Measurements from ENCODE around the gene ACBD4. TPM values are rescaled to one million over a fixed set of nuclear protein-coding genes. Genes with fewer than 3 reads are reported as not detected.

The ACBD4 gene
- total RNA-seq, 2 donors from 2014 or later: 8.3 to 14.8 TPM

DNA sequence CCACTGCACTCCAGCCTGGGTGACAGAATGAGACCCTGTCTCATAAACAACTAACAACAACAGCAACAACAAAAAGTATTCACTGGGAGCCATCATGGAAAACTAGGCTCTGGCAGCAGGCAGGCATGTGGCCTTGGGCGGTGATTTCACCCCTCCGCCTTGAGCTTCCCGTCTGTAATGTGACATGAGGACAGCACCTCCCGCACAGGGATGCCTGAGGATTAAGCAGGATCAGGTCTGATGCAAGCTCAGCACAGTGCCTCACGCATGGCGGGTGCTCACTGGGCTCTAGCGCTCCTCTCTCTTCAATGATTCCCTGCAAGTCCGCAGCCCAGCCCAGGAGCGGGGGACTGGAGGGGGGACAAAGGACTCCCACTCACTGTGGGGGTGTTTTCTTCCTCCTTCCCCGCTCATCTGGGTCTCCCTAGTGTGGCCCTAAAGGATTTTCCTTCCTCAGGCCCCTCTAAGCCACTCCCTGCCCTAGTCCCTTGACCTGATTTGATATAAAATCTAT is 6.0 kb upstream of the ACBD4 start:
- H3K4me3 Mint-ChIP-seq: no peak overlapping the region
- no peak for ATAC-seq
- H3K4me1 Mint-ChIP-seq (ENCODE audit: low read depth in 2 of 2): peaks cover 4 to 8% of the 10 kb centered on the region in 2 donors

DNA sequence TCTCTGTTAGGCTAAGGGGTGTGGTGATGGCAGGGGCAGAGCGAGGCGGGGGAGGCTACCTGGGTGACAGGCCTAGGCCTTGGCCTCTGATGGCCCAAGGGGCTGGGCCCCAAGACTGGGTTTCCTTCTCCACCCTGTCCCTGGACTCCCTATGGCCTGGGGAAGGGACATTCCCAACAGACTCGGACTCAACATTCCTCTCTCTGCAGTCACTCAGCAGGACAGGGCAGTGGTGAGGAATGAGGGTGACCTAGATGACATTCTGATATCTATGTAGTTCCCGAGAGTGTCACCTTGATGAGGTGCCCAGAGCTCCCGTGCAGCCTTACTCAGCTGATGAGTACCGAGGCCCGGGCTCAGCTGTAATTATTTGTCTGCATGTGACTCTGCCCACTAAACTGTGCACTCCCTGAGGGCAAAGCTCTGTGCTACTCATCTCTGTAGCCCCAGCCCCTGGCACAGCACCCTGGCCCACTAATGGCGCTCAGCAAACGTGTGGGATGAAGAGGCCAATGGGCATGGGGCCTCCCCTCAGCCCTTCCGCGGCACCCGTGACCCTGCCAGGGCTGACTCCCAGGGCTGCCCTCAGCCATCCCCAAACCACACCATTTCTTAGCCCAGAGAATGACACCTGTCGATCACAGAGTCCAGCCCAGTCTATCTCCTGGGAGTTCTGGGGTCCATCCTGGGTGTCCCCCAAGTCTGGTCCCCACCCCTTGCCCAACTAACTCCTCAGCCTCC is 5.4 kb upstream of the ACBD4 start:
- DNase-seq (ENCODE audit: low spot score) (no peak), ATAC-seq (no peak)
- H3K9me3 Mint-ChIP-seq: no peaks in the 10 kb centered on the region
- no peaks in the 10 kb centered on the region for H3K36me3 Mint-ChIP-seq
- H3K27ac Mint-ChIP-seq: peak overlapping the region in 1 of 2 donors; percentile 28
- peaks cover 0 to 8% of the 10 kb centered on the region in 2 donors for H3K27me3 Mint-ChIP-seq
- H3K4me3 Mint-ChIP-seq: no peak overlapping the region
- peaks cover 7 to 8% of the 10 kb centered on the region in 2 donors for H3K4me1 Mint-ChIP-seq (ENCODE audit: low read depth in 2 of 2)

More for the DNA sequence above, 6.0 kb upstream of the ACBD4 start:
- H3K9me3 Mint-ChIP-seq: no peaks in the 10 kb centered on the region
- DNase-seq (ENCODE audit: low spot score): no peak
- H3K27ac Mint-ChIP-seq: no peak overlapping the region
- H3K36me3 Mint-ChIP-seq: no peaks in the 10 kb centered on the region
- peaks cover 0 to 8% of the 10 kb centered on the region in 2 donors for H3K27me3 Mint-ChIP-seq

DNA sequence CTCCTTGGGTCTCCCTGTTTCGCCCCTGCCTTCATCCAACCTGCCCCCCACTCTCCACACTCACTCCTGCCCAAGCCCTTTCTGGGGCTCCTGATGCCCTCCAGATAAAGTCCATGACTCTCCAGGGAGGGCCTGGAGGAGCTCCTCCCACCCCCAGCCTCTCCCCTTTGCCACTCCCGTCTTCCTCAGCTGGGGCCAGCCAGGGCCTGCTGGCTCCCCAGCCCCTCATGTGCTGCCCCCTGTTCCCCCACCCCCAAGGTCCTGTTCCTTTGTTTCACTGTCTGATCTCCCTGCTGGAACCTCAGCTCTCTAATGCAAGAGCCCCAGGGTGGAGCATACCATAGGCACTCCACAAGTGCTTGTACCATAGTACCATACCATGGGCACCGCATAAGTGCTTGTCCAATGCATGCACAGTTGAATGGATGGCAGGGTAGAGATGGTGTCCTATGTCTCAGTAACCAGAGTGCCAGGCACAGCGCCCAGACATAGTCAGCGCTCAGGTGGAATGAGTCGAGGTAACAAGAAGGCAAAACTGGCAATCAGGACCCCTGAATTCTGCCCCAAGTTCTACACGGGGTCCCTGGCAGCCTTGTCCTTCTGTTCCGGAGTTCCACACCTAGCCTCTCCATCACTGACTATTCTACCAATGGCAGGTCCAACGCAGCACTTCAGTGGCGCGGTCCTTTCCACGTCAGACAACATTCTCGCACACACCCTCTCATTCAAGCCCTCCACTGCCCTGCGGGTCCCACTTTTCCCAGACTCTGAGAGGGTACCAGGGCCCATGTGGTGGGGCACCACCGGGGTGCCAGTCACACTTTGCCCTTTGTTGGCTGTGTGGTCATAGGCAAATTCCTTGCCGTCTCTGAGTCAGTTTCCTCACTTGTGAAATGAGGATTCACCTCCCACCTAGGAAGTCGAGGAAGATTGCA is 4.5 kb upstream of the ACBD4 start:
- Mint-ChIP-seq H3K4me3 (peak overlapping the region; percentile 43), H3K9me3 (no peaks in the 10 kb centered on the region), H3K27ac (peak overlapping the region in 1 of 2 donors; percentile 28), H3K36me3 (no peaks in the 10 kb centered on the region), H3K4me1 (ENCODE audit: low read depth in 2 of 2) (peaks cover 10 to 12% of the 10 kb centered on the region in 2 donors), H3K27me3 (peaks cover 0 to 8% of the 10 kb centered on the region in 2 donors)
- no peak for ATAC-seq
- no peak for DNase-seq (ENCODE audit: low spot score)

DNA sequence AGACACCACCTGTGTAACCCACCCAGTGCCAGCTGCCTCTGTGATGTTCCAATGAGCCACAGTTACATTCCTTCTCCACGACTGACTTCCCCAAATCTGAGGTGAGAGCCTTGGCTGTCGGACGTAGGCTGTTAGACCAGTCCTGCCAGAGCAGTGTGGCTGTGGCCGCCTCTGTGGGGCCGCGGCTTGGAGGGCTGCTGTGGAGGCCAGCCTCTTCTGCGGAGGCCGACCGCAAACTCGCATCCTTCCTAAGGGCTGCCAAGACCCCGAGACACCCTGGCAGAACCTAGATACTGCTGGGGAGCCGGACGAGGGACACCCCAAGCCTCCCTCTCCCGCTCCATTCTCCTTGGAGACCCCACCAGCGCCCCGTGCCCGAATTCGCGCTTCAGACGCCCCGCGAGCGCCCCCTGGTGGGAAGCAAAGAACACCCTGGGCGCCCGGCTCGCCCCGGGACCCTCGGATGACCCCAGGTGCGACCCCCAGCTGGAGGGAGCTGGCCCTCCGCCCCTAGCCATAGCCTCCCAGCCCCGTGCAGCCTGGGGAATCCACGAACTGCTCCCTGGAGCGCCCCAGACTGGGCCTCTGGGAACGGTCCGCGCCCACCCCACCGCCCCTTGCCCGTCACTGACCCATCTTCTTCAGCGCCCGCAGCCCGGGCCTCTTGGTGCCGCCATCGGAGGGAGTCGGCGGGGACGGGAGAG is 3.7 kb upstream of the ACBD4 start:
- Mint-ChIP-seq H3K36me3 (no peaks in the 10 kb centered on the region), H3K4me3 (peak overlapping the region; percentile 43), H3K4me1 (ENCODE audit: low read depth in 2 of 2) (peaks cover 12 to 19% of the 10 kb centered on the region in 2 donors), H3K27ac (peak overlapping the region in 1 of 2 donors; percentile 28), H3K9me3 (no peaks in the 10 kb centered on the region), H3K27me3 (peaks cover 0 to 8% of the 10 kb centered on the region in 2 donors)
- DNase-seq (ENCODE audit: low spot score): no peak
- no peak for ATAC-seq

DNA sequence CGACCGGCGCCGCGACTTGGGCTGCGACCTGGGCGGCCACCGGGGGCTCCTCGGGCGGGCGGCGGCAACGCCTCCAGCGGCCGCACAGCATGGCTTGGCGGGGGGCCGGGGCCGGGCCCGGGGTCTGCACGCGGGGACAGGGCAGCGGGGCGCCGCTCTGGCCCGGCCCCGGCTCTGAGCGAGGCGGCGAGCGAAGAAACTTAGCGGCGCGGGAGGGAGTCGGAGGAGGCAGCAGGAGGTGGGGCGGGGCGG is 3.2 kb upstream of the ACBD4 start, which contains the start of gene PLCD3:
Gene PLCD3 (minus strand): TSS at position 196 of the 252 bp plus-strand sequence. CDS start 105 bp downstream, at position 91.
- Mint-ChIP-seq H3K4me1 (ENCODE audit: low read depth in 2 of 2) (peaks cover 12 to 19% of the 10 kb centered on the region in 2 donors), H3K9me3 (no peaks in the 10 kb centered on the region), H3K4me3 (peak within 1 kb of the TSS; percentile 86), H3K27ac (peak within 1 kb of the TSS; percentile 28 to 51), H3K27me3 (peaks cover 0 to 8% of the 10 kb centered on the region in 2 donors), H3K36me3 (no peaks in the 10 kb centered on the region)
- ATAC-seq (no peak), DNase-seq (ENCODE audit: low spot score) (no peak)

DNA sequence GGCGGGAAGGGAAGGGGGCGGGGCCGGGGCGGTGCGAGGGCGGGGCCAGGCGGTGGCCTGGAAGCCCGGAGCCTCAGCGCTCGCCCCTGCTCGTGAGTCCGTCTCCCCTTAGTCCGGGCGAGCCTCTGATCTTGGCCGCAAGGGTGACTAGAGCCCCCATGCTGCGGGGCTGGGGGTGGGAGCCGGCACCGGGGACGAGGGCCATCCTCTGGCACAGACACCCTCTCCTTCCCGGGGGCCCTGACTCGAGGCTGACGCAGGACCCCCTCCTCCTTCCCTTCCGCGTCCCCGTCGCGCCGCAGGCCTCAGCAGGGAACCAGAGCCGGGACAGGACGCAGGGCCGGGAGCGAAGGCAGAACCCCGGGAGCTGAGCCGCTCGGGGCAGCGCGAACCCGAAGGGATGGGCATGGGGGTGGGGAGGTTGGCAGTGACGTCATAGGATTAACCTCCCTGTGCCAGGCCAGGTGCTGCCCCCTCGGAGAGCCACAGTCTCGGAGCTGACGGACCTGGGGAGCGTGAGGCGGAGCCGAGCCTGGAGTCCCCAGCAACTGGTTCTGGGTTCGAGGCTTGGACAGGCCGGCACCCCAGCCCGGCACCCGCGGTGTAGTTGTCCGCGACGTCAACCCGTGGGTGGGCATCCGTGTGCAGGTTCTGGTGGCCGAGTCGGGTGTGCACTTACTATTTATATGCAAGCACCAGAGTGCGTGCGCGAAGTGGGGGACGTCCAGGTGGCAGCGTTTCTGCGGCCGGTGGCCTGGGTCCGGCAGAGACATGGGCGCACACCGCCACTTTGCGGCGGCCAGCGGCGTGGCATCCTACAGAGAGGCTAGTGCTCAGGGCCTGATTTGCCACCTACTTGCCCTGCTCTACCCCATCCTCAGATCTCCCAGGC is 2.7 kb upstream of the ACBD4 start:
- peaks cover 0 to 8% of the 10 kb centered on the region in 2 donors for H3K27me3 Mint-ChIP-seq
- H3K36me3 Mint-ChIP-seq: no peaks in the 10 kb centered on the region
- H3K4me1 Mint-ChIP-seq (ENCODE audit: low read depth in 2 of 2): peaks cover 12 to 19% of the 10 kb centered on the region in 2 donors
- H3K4me3 Mint-ChIP-seq: peak overlapping the region; percentile 86
- peak; percentile 62 to 73 for ATAC-seq
- H3K9me3 Mint-ChIP-seq: no peaks in the 10 kb centered on the region
- DNase-seq (ENCODE audit: low spot score): peak; percentile 75
- peak overlapping the region in 1 of 2 donors; percentile 51 for H3K27ac Mint-ChIP-seq

DNA sequence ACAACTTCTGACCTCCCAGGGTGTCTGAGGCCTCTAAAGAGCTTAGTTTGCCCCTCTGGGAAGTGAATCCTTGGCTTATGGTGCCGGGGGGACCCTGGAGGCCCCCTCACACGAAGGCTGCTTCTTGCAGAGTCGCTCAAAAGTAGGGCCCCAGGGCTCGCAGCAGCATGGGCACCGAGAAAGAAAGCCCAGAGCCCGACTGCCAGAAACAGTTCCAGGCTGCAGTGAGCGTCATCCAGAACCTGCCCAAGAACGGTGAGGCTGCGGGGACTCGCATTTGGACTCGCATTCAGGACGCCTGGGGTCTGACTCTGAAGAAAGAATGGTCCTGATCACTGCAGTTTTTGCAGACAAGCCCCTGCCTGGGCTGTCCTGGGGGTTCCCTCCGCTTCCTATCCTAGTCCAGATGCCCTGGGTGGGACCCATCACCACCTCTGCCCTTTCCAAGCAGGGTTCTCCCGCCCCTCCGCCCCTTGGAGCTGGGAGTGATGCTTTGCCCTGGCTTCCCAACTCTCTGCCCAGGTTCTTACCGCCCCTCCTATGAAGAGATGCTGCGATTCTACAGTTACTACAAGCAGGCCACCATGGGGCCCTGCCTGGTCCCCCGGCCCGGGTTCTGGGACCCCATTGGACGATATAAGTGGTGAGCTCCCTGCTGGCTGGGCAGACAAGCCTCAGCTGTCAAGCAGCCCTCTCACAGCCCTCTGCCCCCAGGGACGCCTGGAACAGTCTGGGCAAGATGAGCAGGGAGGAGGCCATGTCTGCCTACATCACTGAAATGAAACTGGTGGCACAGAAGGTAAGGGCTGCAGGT is 698 bp downstream of the ACBD4 start:
- ATAC-seq (no peak), DNase-seq (ENCODE audit: low spot score) (no peak)
- no peaks in the 10 kb centered on the region for H3K9me3 Mint-ChIP-seq
- peaks cover 12 to 23% of the 10 kb centered on the region in 2 donors for H3K4me1 Mint-ChIP-seq (ENCODE audit: low read depth in 2 of 2)
- peaks cover 0 to 2% of the 10 kb centered on the region in 2 donors for H3K27me3 Mint-ChIP-seq
- H3K36me3 Mint-ChIP-seq: no peaks in the 10 kb centered on the region
- H3K27ac Mint-ChIP-seq: peak overlapping the region; percentile 30 to 78
- H3K4me3 Mint-ChIP-seq: peak overlapping the region; percentile 86

DNA sequence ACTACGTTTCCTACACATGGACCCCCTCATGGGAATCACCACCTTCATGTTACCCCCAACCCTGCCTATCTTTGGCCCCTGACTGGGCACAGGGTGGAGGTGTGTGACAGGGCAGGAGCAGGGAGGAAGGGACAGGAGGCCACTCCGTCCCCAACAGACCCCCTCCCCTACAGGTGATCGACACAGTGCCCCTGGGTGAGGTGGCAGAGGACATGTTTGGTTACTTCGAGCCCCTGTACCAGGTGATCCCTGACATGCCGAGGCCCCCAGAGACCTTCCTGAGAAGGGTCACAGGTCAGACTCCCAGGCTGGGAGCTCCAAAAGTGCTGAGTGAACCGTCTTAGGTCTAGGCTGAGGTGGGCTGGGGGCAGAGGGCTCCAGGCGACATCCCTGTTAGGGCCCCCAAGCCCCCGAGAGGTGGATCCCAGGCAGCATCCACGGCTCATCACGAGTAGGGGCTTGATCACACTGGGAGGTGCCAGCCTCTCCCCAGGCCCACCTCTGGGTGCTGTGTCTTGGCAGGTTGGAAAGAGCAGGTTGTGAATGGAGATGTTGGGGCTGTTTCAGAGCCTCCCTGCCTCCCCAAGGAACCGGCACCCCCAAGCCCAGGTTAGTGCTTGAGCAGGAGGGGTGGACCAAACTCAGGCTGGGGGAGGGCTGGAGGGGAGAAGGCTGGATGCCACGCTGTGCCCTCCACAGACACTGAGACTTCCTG is 1.5 kb downstream of the ACBD4 start:
- Mint-ChIP-seq H3K27ac (no peak overlapping the region), H3K4me3 (no peak overlapping the region), H3K9me3 (no peaks in the 10 kb centered on the region), H3K36me3 (no peaks in the 10 kb centered on the region), H3K27me3 (no peaks in the 10 kb centered on the region), H3K4me1 (ENCODE audit: low read depth in 2 of 2) (peaks cover 12 to 26% of the 10 kb centered on the region in 2 donors)
- DNase-seq (ENCODE audit: low spot score): no peak
- no peak for ATAC-seq

DNA sequence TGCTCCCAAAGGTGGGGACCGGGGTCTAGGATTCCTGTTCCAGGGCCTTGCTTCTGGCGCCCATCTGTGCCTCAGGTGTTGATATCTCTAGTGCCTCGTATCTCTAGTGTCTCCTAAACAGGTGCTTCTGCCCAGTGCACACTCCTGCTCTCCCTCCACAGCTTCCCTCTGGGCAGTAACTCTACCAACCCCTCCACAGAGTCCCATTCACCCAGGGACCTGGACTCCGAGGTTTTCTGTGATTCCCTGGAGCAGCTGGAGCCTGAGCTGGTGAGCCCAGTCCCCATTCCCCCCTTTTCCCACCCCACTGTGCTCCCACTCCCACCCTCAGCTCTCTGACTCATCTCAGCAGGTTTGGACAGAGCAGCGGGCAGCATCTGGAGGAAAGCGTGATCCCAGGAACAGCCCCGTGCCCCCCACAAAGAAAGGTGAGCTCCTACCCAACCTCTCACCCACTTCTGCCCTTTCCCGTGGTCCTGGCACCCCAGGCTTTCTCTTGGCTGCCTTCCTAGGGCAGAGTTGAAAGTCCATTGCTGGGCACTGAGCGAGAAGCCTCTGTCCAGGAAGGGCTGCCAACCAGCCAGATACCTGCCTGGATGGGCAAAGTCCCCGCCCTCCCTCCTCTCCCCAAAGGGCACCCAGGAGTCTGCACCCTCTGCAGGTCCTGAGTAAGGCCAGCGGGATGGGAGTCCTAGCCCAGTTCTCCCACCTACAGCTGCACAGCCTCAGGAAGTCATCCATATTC is 2.2 kb downstream of the ACBD4 start:
- DNase-seq (ENCODE audit: low spot score) (no peak), ATAC-seq (no peak)
- Mint-ChIP-seq H3K4me1 (ENCODE audit: low read depth in 2 of 2) (peaks cover 12 to 26% of the 10 kb centered on the region in 2 donors), H3K27ac (no peak overlapping the region), H3K4me3 (no peak overlapping the region), H3K9me3 (no peaks in the 10 kb centered on the region), H3K36me3 (no peaks in the 10 kb centered on the region), H3K27me3 (no peaks in the 10 kb centered on the region)

DNA sequence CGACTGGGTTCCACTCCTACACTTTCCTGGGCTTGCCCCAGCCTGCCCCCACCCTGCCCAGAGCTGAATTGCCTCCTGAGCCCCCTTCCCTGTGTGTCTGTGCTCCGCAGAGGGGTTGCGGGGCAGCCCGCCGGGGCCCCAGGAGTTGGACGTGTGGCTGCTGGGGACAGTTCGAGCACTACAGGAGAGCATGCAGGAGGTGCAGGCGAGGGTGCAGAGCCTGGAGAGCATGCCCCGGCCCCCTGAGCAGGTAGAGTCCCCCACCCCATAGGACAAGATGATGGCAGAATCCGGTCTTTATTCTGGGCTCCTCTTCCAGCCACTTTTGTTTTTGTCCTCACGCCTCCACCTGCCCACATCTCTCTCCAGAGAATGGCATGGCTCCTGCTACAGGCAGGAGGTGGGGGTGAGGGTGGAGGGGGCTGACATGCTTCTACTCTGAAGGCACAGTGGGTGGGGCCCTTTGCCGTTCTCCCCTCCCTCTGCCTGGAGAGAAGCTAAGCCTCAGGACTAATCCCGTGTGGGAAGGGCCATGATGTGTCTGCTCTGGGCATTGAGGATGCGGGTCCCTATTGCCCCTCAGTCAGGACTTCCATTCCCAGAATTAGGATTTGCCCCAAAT is 3.5 kb downstream of the ACBD4 start:
- H3K4me3 Mint-ChIP-seq: no peak overlapping the region
- ATAC-seq: no peak

DNA sequence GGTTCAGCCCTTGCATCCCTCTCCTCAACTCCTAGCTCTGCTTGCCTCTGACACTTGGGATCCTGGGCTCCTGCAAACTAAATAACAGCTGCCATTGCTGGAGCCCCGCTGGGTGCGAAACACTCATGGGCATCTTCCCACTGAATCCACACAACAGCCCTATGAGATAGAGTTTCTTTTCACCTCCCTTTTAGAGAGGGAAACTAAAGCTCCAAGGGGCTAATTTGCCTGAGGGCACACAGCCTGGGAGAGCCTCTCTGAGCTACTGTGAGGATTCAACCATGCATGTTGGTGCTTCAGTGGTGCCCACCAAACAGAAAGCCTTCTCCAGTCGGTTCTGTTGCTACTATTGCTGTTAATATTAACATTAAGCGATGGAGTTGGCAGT is 4.0 kb downstream of the ACBD4 start:
- no peaks in the 10 kb centered on the region for H3K27me3 Mint-ChIP-seq
- DNase-seq (ENCODE audit: low spot score) (no peak), ATAC-seq (no peak)
- H3K36me3 Mint-ChIP-seq: no peaks in the 10 kb centered on the region
- H3K27ac Mint-ChIP-seq: no peak overlapping the region
- no peak overlapping the region for H3K4me3 Mint-ChIP-seq
- H3K9me3 Mint-ChIP-seq: no peaks in the 10 kb centered on the region
- peaks cover 10 to 22% of the 10 kb centered on the region in 2 donors for H3K4me1 Mint-ChIP-seq (ENCODE audit: low read depth in 2 of 2)

More for the DNA sequence above, 3.5 kb downstream of the ACBD4 start:
- DNase-seq (ENCODE audit: low spot score): no peak
- Mint-ChIP-seq H3K36me3 (no peaks in the 10 kb centered on the region), H3K27me3 (no peaks in the 10 kb centered on the region), H3K9me3 (no peaks in the 10 kb centered on the region), H3K27ac (no peak overlapping the region), H3K4me1 (ENCODE audit: low read depth in 2 of 2) (peaks cover 10 to 22% of the 10 kb centered on the region in 2 donors)

Data from natural killer cell treated with Interleukin-12 subunit alpha and Interleukin-12 subunit beta and Interleukin-15 and Interleukin-18, amount 100 ng/mL, for 72 hours (primary cell).